Hepatic stellate cell (primary cell): ENCODE results near the gene FAM47A.

Source experiments
- DNase-seq: peaks from one replicate; pipeline ENCODE4 v3.0.0; 2011; ENCODE audit warnings: low spot score

FAM47A gene

DNA sequence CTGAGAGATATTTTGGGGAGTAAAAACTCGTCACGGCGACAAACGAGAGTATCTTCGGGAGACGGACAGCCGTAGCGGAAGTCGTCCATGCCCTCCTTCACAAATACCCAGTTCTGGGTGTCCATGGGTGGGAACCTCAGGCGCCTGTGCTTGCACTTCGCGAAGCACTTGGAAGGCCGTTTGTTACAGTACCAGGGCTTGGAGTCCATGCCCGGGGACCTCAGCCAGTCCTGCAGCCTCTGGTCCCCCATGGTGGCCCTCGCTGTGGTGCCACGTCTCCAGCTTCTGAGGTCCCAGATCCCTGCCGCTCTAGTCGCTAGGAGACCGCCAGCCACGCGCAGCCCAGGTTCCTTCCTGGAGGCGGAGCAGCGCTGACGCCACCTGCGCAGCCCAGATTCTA, at the start of gene FAM47A:
TSS of gene FAM47A (minus strand) at position 287 of the 400 bp plus-strand sequence. CDS start at position 251, 36 bp downstream.
- no peak for DNase-seq

DNA sequence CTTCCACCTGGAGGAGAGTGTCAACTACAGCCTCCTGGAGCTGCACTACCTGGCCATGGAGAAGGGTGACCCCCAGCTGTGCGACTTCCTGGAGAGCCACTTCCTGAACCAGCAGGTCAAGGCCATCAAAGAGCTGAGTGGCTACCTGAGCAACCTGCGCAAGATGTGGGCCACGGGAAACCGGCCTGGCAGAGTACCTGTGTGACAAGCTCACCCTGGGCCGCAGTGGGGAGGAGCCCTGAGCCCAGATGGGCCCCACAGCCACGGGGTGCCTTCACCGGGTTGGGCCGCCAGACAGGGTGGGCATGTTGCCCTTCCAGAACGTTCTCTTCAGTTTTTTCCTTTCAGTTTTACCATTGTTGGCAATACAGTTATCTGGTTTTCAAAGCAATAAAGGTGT, 15.2 kb upstream of the FAM47A start:
- no peak for DNase-seq

DNA sequence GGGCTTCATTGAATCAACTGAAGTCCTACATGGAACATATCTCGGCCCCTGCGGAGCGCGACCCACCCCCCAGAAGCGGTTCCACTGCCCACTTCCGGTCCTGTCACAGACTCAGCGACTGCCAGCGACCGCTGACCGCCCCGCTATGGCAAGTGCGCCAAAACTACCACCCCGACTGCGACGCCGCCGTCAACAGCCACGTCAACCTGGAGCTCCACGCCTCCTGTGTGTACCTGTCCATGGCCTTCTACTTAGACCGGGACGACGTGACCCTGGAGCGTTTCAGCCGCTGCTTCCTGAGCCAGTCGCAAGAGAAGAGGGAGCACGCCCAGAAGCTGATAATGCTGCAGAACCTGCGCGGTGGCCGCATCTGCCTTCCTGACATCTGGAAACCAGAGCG, 14.8 kb upstream of the FAM47A start:
- no peak for DNase-seq

DNA sequence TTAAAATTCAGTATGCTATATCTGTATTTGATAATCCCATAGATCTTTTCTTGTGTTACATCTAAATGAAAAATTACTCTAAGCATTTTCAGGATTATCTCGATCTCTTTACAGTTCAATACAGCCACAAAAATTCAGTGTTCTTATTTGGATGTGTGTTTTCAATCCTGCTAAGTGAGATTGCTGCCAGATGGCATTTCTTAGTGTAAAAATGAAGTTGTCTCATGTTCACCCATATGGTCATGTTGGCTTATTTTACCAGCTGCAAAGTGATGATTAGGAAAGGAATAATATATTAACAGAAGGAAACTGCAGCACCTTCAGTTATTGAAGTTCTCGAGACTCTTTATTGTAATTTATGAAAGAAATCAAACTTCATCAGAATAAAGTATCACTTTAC, 12.1 kb upstream of the FAM47A start:
- no peak for DNase-seq

DNA sequence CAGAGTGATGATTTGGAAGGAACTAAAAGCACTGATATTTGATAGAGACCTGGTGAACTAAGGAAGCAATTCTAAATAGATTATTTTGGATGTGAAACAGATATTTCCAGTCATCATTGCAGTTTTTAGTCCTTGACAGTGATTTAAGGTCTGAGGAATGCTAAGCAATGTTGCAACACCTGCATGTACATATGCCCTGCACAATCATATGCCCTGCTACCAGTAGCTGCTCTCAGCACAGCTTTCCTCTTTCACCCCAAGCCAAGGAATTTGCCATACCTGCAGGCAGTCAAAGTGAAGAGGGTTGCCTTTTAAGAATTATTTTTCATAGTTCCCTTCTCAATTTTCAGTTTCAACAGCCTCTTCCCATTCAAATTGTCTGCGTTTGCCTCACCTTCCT, 8.7 kb upstream of the FAM47A start:
- DNase-seq, result no peak

DNA sequence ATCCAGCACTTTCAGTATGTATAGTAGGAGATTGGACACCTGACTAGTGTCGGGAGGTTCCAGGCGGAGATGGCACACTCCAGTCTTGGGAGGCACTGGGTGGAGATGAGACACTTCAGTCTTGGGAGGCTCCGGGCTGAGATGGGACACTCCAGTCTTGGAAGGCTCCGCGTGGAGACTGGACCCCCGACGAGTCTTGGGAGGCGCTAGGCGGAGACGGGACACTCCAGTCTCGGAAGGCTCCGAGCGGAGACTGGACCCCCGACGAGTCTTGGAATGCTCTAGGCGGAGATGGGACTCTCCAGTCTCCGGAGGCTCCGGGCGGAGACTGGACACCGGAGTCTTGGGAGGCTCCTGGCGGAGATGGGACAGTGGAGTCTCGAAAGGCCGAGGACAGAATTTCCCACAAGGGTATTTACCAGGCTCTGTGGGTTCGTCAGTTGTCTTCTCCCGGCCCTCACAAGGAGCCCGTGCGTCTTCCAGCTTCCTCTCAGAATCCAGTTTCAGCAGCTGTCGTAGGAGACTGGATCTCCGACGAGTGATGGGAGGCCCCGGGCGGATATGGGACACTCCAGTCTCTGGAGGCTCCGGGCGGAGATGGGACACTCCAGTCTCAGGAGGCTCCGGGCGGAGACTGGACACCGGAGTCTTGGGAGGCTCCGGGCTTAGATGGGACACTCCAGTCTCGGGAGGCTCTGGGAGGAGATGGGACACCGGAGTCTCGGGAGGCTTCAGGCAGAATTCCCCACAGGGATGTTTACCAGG, 952 bp downstream of the FAM47A start:
- DNase-seq, result no peak

DNA sequence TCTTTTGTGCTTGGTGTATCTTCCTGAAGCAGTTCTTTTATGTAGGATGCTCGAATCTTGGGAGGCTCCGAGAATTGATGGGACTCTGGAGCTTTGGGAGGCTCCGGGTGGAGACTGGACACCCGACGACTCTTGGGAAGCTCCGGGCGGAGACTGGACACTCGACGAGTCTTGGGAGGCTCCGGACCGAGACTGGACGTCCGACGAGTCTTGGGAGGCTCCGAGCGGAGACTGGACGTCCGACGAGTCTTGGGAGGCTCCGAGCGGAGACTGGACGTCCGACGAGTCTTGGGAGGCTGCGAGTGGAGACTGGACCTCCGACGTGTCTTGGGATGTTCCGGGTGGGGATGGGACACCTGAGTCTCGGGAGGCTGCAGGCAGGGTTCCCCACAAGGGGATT, 1.6 kb downstream of the FAM47A start:
- no peak for DNase-seq

DNA sequence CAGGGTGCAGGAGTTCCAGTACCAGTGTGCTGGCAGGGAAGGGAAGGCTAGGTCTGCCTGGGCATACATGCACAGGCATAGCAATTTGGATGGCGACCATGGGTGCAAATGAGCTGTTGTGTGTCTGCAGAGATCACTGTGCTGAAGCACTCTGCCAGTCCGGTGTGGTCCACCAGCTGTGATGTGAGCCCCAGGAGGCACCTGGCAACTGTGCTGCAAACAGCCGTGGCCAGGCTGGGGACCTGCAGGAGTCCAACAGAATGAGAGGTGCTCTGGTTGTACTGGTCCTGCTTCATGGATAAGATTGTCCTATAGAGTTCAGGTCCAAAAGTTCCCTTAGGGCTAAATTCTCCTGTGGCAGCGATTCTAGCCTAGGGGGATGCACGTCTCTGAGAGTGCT, 6.1 kb downstream of the FAM47A start:
- DNase-seq, result no peak

DNA sequence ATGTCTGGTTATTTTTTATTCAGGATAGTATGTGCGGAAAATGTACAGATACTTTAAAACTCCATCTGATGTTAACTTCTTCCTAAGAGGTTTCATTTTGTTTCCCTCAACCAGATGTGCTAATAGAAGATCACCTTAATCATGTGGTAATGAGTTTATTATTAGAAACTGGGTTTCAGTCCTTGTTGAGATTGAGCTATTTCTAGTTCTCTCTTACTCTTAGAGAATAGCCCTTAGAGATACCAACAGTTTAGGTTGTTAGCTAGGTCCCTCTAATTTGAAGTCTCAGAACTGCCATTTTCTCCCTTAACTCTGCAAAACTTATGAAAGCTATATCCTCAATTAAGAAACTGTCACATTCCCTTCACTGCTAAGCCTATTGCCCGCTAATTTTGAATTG, 13.0 kb downstream of the FAM47A start:
- DNase-seq, result no peak

DNA sequence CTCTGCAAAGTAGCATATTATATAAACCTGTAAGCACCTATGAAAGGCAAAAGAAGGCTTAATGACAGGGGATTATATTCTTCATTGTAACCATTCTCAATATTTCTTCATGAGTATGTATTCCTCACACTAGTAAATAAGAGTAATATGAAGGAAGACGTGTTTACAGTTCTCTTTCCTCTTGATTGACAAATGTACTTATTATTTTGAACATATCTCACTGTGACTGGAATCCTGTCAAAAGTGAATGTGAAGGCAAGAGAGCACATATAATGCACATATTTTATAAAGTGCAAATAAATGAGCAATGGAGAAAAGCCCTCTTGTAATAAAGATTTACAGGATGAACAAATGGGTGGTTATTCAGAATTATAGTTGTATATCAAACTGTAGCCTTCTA, 19.7 kb downstream of the FAM47A start:
- DNase-seq, result no peak
